EL (cell line): ENCODE results near the gene ZMPSTE24.
A peak's percentile ranks its signal among the peaks of the same experiment; 100 is the strongest.
"Not testable (repeated sequence)": the region's sequence is repeated elsewhere in the genome, so short reads cannot be mapped to it uniquely, and the experiment has no call there.

Experiments
- DNase-seq: peaks from one replicate; pipeline ENCODE4 v3.0.0-alpha.2; 2016

ZMPSTE24 gene

GRCh38 chr1:40331403-40331802, 73.4 kb downstream of the ZMPSTE24 start:
- not testable (repeated sequence) for DNase-seq

DNA sequence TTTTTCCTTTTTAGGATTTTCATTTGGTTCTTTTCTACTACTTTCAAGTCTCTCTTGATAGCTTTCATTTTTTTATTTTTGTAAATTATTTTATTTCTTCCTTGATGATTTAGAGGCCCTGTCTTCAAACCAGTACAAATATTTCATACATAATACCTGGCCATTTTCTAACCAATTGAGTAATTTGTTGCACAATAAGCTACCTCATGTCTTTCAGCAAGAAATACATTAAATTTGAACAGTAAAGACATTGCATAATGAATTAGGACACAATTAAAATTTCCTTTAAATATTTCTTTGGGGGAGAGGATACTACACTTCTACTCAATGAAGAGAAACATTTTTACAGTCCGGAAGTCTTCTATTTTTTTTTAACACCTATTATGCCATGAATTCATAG, 74.7 kb downstream of the ZMPSTE24 start:
- no peak for DNase-seq

DNA sequence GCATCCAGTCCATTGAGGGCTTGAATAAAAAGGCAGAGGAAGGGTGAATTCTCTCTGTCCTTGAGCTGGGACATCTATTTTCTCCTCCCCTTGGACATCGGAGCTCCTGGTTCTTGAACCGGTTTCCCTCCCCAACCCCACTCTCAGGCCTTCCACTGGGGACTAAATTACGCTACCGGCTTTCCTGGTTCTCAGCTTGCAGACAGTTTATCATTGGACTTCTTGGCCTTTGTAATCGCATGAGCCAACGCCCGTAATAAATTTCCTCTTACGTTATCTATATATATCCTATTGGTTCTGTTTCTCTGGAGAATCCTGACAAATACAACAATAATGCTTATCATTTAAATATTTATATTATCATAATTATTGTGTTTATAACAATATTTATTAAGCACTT, 79.4 kb downstream of the ZMPSTE24 start:
- DNase-seq, result no peak

GRCh38 chr1:40338745-40339419, 80.8 kb downstream of the ZMPSTE24 start:
- peak; percentile 79 for DNase-seq

GRCh38 chr1:40339420-40340323, 81.6 kb downstream of the ZMPSTE24 start:
- DNase-seq, result no peak

- DNase-seq, result peak; percentile 12
Measured at GRCh38 chr1:40341491-40342380, 83.7 kb downstream of the ZMPSTE24 start.

DNA sequence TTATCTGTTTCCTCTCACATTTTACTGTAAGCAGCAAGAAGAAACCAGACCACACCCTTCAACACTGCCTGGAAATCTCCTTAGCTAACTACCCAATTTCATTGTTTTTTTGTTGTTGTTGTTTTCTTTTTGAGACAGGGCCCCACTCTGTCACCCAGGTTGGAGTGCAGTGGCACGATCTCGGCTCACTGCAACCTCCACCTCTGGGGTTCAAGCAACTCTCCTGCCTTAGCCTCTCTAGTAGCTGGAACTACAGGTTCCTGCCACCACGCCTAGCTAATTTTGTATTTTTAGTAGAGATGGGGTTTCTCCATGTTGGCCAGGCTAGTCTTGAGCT, 84.3 kb downstream of the ZMPSTE24 start:
- DNase-seq, result not testable (repeated sequence)
